Right lobe of liver (tissue), 4 donors: ENCODE results near the gene DSN1.

Source experiments
- POLR2A ChIP-seq: fragments of 450-650 bp; IDR thresholded peaks from one replicate; pipeline ENCODE4 v1.6.1; 2017; ENCODE audit warnings: antibody characterized with exemption, mild to moderate bottlenecking
- TF ChIP-seq, protein P1 (sequence below), 4 donors: fragments of 200-600 bp in 3 of 4; fragments of 450-650 bp in 1 of 4; IDR thresholded peaks; one replicate each; pipeline versions ENCODE4 v1.5.1 to v1.8.0; 2016 to 2022; ENCODE audit warnings: antibody characterized with exemption in 4 of 4, mild to moderate bottlenecking in 2 of 4
- donor health status: DM: no; HTN: no; CAD: no.
- donor health status: DM: no; HTN: no; CAD: no.
- donor health status: DM: no; HTN: yes; CAD: no.

DNA sequence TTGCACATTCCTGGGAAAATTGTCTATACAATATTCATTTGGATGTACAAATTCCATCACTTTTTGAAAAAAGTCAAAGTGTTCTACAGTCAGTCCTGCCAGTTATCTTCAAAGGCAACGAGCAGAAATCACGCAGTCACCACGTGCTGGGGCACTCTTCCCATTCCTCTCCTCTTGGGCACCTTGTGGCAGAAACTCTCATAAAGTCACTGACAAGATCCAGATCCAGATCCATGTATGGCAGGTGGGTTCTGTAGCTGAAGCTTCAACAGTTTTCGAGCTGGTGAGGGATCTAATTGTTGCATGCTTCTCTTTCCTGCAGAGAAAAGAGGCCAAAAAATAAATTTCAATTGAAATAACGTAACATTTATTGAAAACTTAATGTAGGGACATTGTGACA, 21.0 kb downstream of the DSN1 start:
- TF ChIP-seq, protein P1, sequence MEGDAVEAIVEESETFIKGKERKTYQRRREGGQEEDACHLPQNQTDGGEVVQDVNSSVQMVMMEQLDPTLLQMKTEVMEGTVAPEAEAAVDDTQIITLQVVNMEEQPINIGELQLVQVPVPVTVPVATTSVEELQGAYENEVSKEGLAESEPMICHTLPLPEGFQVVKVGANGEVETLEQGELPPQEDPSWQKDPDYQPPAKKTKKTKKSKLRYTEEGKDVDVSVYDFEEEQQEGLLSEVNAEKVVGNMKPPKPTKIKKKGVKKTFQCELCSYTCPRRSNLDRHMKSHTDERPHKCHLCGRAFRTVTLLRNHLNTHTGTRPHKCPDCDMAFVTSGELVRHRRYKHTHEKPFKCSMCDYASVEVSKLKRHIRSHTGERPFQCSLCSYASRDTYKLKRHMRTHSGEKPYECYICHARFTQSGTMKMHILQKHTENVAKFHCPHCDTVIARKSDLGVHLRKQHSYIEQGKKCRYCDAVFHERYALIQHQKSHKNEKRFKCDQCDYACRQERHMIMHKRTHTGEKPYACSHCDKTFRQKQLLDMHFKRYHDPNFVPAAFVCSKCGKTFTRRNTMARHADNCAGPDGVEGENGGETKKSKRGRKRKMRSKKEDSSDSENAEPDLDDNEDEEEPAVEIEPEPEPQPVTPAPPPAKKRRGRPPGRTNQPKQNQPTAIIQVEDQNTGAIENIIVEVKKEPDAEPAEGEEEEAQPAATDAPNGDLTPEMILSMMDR (IDR thresholded peaks at IDR 0.05) = no peak
- no peak for TF ChIP-seq POLR2A
